GM21737 (cell line): Measurements from ENCODE around the gene ARPIN.
"Not testable (repeated sequence)": the region's sequence is repeated elsewhere in the genome, so short reads cannot be mapped to it uniquely, and the experiment has no call there.

Experiments used
- ATAC-seq: cut with Tn5 transposase; IDR thresholded peaks from one replicate; pipeline ENCODE4 v1.9.1; 2021; ENCODE audit warnings: mild to moderate bottlenecking, moderate library complexity; ENCODE audit not compliant: unreplicated experiment

Gene ARPIN

GRCh38 chr15:89910891-89911626, 1.7 kb downstream of the ARPIN start:
- ATAC-seq, result no peak

- ATAC-seq, result no peak
Observed at GRCh38 chr15:89909611-89910010, 3.1 kb downstream of the ARPIN start.

GRCh38 chr15:89908226-89908625, 4.5 kb downstream of the ARPIN start:
- no peak for ATAC-seq

GRCh38 chr15:89907289-89907688, 5.5 kb downstream of the ARPIN start:
- no peak for ATAC-seq

- ATAC-seq, result no peak
Observed at GRCh38 chr15:89905846-89906378, 6.8 kb downstream of the ARPIN start.

- no peak for ATAC-seq
Observed at GRCh38 chr15:89904519-89904918, 8.2 kb downstream of the ARPIN start.

- no peak for ATAC-seq
Observed at GRCh38 chr15:89903858-89904130, 9.0 kb downstream of the ARPIN start.

- ATAC-seq, result no peak
Observed at GRCh38 chr15:89903015-89903857, 9.5 kb downstream of the ARPIN start.

- no peak for ATAC-seq
Observed at GRCh38 chr15:89900849-89901248, 11.9 kb downstream of the ARPIN start.

- no peak for ATAC-seq
Observed at GRCh38 chr15:89899951-89900567, 12.7 kb downstream of the ARPIN start.

- no peak for ATAC-seq
Observed at GRCh38 chr15:89899295-89899945, 13.3 kb downstream of the ARPIN start.

- peak; percentile 39 for ATAC-seq
Observed at GRCh38 chr15:89898614-89899294, 14.0 kb downstream of the ARPIN start.

- ATAC-seq, result no peak
Observed at GRCh38 chr15:89898146-89898545, 14.6 kb downstream of the ARPIN start.

GRCh38 chr15:89893696-89894447, 18.9 kb downstream of the ARPIN start, which contains the start of gene AP3S2:
Gene AP3S2 (minus strand): TSS chr15:89893994. CDS start chr15:89893949, 45 bp downstream.
- ATAC-seq, result peak; percentile 93

- no peak for ATAC-seq
Observed at GRCh38 chr15:89893027-89893426, 19.7 kb downstream of the ARPIN start.

GRCh38 chr15:89888214-89888804, 24.4 kb downstream of the ARPIN start:
- no peak for ATAC-seq

GRCh38 chr15:89885611-89886010, 27.1 kb downstream of the ARPIN start:
- ATAC-seq, result no peak

- ATAC-seq, result not testable (repeated sequence)
Observed at GRCh38 chr15:89885179-89885578, 27.6 kb downstream of the ARPIN start.

GRCh38 chr15:89883518-89883917, 29.2 kb downstream of the ARPIN start:
- ATAC-seq, result no peak
